HepG2 (cell line): Measurements from ENCODE around the gene CCDC85C. TPM values are rescaled to one million over a fixed set of nuclear protein-coding genes. Genes with fewer than 3 reads are reported as not detected.

Source experiments
- ATAC-seq: fragments of 200-7000 bp; cut with Tn5 transposase; 3 replicates; pipeline ENCODE4 v1.9.1; 2020; ENCODE audit warnings: mild to moderate bottlenecking, moderate library complexity
- BruUV-seq: library from RNA; stranded (reverse); fragments of 400-500 nt; replicated peaks from 2 replicates; lab custom pipeline; 2021; lab: Mats Ljungman, UMichigan
- CTCF ChIA-PET: fragments of 300-600 bp; formaldehyde crosslinking; extraction: SDS; loops from one replicate; lab custom pipeline; 2021; ENCODE audit warnings: low total read pairs, inconsistent platforms, low intra/inter-chr PET ratio; lab: Yijun Ruan, JAX
- POLR2A ChIA-PET: fragments of 350-600 bp; sonication (Branson Sonifier 250); formaldehyde crosslinking; loops from one replicate; lab custom pipeline; 2020; ENCODE audit warnings: antibody characterized with exemption, inconsistent platforms; lab: Yijun Ruan, JAX
- DNase-seq: peaks from one replicate; pipeline ENCODE4 v3.0.0-alpha.2; 2015; ENCODE audit warnings: low spot score
- FAIRE-seq: peaks from 3 replicates; lab custom pipeline; 2011; peaks lifted over from hg19 to GRCh38; lab: Jason Lieb, UNC
- H2AFZ ChIP-seq: one replicate; pipeline ENCODE4 v1.6.1; 2011; ENCODE audit warnings: low read length, inconsistent platforms
- H3K27ac ChIP-seq: fragments of 300-600 bp; 3 replicates; pipeline ENCODE4 v1.8.0; 2011; ENCODE audit warnings: mixed run types, mild to moderate bottlenecking, mixed read lengths, low read length, inconsistent platforms; ENCODE audit not compliant: insufficient read depth; ENCODE audit errors: extremely low read length
- H3K27me3 ChIP-seq, 2 experiments: fragments of 200-600 bp in 1 of 2; 2 replicates in 1 of 2; 3 replicates in 1 of 2; pipeline versions ENCODE4 v1.6.0 to v1.8.0; 2011; ENCODE audit warnings: low read length in 2 of 2, mild to moderate bottlenecking in 2 of 2, moderate library complexity in 2 of 2, inconsistent platforms in 1 of 2; ENCODE audit not compliant: insufficient read depth in 2 of 2, control insufficient read depth in 1 of 2
- H3K36me3 ChIP-seq, 2 experiments: fragments of 200-600 bp in 1 of 2; replicated peaks in 1 of 2; 2 replicates in 1 of 2; 3 replicates in 1 of 2; pipeline versions ENCODE4 v1.5.1 to v1.8.0; 2011; ENCODE audit warnings: low read length in 2 of 2, inconsistent platforms in 1 of 2; ENCODE audit not compliant: insufficient read depth in 2 of 2, control insufficient read depth in 1 of 2
- H3K4me1 ChIP-seq: 2 replicates; pipeline ENCODE4 v1.5.1; 2012; ENCODE audit warnings: low read length, inconsistent platforms; ENCODE audit not compliant: insufficient read depth
- H3K4me2 ChIP-seq: 2 replicates; pipeline ENCODE4 v1.6.0; 2011; ENCODE audit warnings: low read depth, low read length, inconsistent platforms
- H3K4me3 ChIP-seq, 3 experiments: fragments of 200-600 bp in 1 of 3; sonication (generic), shearing (Covaris generic) in 1 of 3; replicated peaks in 1 of 3; 2 replicates each; pipeline ENCODE4 v1.5.1; 2011 to 2016; ENCODE audit warnings: low read length in 3 of 3, inconsistent platforms in 2 of 3, low read depth in 2 of 3, mild to moderate bottlenecking in 2 of 3, control low read depth in 1 of 3, mixed read lengths in 1 of 3; ENCODE audit not compliant: insufficient read depth in 1 of 3
- H3K79me2 ChIP-seq: one replicate; pipeline ENCODE4 v1.6.1; 2011; ENCODE audit warnings: low read length, inconsistent platforms; ENCODE audit not compliant: insufficient read depth
- H3K9ac ChIP-seq: 2 replicates; pipeline ENCODE4 v1.6.0; 2011; ENCODE audit warnings: mild to moderate bottlenecking, low read depth, low read length, inconsistent platforms; ENCODE audit not compliant: insufficient read depth
- H3K9me3 ChIP-seq: 2 replicates; pipeline ENCODE4 v1.5.1; 2012; ENCODE audit warnings: mild to moderate bottlenecking, low read length
- H4K20me1 ChIP-seq: 2 replicates; pipeline ENCODE4 v1.6.0; 2011; ENCODE audit warnings: inconsistent platforms, mild to moderate bottlenecking, low read length, moderate library complexity; ENCODE audit not compliant: insufficient read depth
- BCL6 ChIP-seq: IDR thresholded peaks from 2 replicates; pipeline ENCODE4 v1.6.1; 2016; ENCODE audit warnings: missing genetic modification reagents, missing compliant biosample characterization
- CEBPG ChIP-seq: IDR thresholded peaks from 2 replicates; pipeline ENCODE4 v1.6.1; 2016
- CENPX ChIP-seq: sonication (generic); formaldehyde crosslinking; IDR thresholded peaks from 2 replicates; pipeline ENCODE4 v1.9.0; 2021; ENCODE audit warnings: mild to moderate bottlenecking, missing genetic modification reagents, moderate library complexity
- HDAC2 ChIP-seq: sonication (generic); formaldehyde crosslinking; IDR thresholded peaks from 2 replicates; pipeline ENCODE4 v1.4.0; 2020; ENCODE audit warnings: missing genetic modification reagents
- HNF4G ChIP-seq, 2 experiments: sonication (generic) in 1 of 2; formaldehyde crosslinking in 1 of 2; IDR thresholded peaks; 2 replicates each; pipeline versions ENCODE4 v1.4.0 to v1.6.1; 2011 to 2020; ENCODE audit warnings: borderline replicate concordance in 2 of 2, low read depth in 2 of 2, mild to moderate bottlenecking in 2 of 2, low read length in 1 of 2, missing genetic modification reagents in 1 of 2, moderate library complexity in 1 of 2
- HNRNPLL ChIP-seq: fragments of 200-400 bp; formaldehyde crosslinking; IDR thresholded peaks from 2 replicates; pipeline ENCODE4 v1.6.1; 2017; ENCODE audit warnings: mild to moderate bottlenecking, low read depth, low read length; ENCODE audit not compliant: poor library complexity, severe bottlenecking
- JARID2 ChIP-seq: sonication (generic); formaldehyde crosslinking; IDR thresholded peaks from 2 replicates; pipeline ENCODE4 v1.8.1; 2023; ENCODE audit warnings: missing genetic modification reagents, inconsistent platforms; ENCODE audit not compliant: insufficient replicate concordance
- NRL ChIP-seq: sonication (generic); formaldehyde crosslinking; IDR thresholded peaks from 2 replicates; pipeline ENCODE4 v1.5.0; 2020; ENCODE audit warnings: missing genetic modification reagents, mild to moderate bottlenecking, moderate library complexity, borderline replicate concordance
- ZFP82 ChIP-seq: sonication (generic); formaldehyde crosslinking; IDR thresholded peaks from 2 replicates; pipeline ENCODE4 v1.5.1; 2020; ENCODE audit warnings: mild to moderate bottlenecking, missing genetic modification reagents, borderline replicate concordance
- ZNF33B ChIP-seq: sonication (generic); formaldehyde crosslinking; IDR thresholded peaks from 2 replicates; pipeline ENCODE4 v1.5.1; 2020; ENCODE audit warnings: mild to moderate bottlenecking, missing genetic modification reagents
- ZNF83 ChIP-seq: sonication (generic); formaldehyde crosslinking; IDR thresholded peaks from 2 replicates; pipeline ENCODE4 v1.4.0; 2020; ENCODE audit warnings: missing genetic modification reagents, mild to moderate bottlenecking, borderline replicate concordance
- WGBS: methylation state at CpG from one replicate; pipeline ENCODE4 v1.1.6; 2017; ENCODE audit warnings: low lambda C conversion rate; 5-methylcytosine and 5-hydroxymethylcytosine counted together
- in situ Hi-C: cut with HindIII; loops from 2 replicates; pipeline ENCODE4 v1.10.0; 2017; ENCODE audit warnings: low pct_unique_long_range_greater_than_20kb; ENCODE audit not compliant: extremely low pct_ligation_motif_present
- intact Hi-C: fragments of 100-400 bp; cut with micrococcal nuclease; formaldehyde crosslinking; loops from one replicate; pipeline ENCODE4 v1.10.0; 2022; ENCODE audit not compliant: unreplicated experiment
- polyA plus RNA-seq, 8 experiments: library from polyadenylated mRNA; depleted of rRNA in 3 of 8; stranded (reverse) in 7 of 8; unstranded in 1 of 8; fragments of >200 nt; fragmentation: Illumina TruSeq in 4 of 8; extraction: Trizol in 4 of 8; gene quantifications; 2 replicates each; pipeline versions ENCODE4 v1.2.1 to v1.2.3, GENCODE V29; 2011 to 2016; ENCODE audit warnings: low read depth in 4 of 8, missing spikeins in 1 of 8, mixed read lengths in 1 of 8; ENCODE audit not compliant: insufficient read depth in 1 of 8
- total RNA-seq, 5 experiments: library from RNA; depleted of rRNA; stranded (reverse); fragments of >200 nt; fragmentation: Illumina TruSeq; extraction: Trizol; gene quantifications; 2 replicates each; pipeline ENCODE4 v1.2.3, GENCODE V29; 2016; ENCODE audit warnings: low read depth in 1 of 5

The CCDC85C gene
- total and polyA plus RNA-seq, 2 of the 13 experiments (the other 11 are each of a cell fraction or from before 2014, with no cell fraction given), result 18.8 to 43.8 TPM

DNA sequence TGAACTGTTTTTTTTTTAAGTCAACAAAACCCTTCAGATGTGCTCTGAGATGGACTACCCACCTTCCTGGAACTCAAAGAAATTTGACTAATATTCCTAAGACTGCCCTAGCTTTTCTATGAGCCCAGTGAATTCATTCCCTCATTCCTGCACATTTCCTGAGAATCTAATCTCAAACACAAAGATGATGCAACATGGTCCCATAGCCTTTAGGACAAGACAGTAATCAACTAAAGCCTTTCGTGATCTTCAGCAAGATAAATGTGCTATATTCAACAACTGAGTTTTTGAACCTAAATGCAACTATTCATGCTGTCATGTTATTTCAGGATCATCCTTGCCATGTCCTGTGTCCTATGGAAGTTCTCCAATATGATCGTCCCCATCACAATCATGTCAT lies 128.3 kb downstream of the CCDC85C start (continued):
- TF ChIP-seq CEBPG (CRISPR knock-in tag) (peak; percentile 78), ZNF33B (CRISPR knock-in tag) (no peak), JARID2 (CRISPR knock-in tag) (no peak), HDAC2 (CRISPR knock-in tag) (no peak), ZFP82 (no peak)

DNA sequence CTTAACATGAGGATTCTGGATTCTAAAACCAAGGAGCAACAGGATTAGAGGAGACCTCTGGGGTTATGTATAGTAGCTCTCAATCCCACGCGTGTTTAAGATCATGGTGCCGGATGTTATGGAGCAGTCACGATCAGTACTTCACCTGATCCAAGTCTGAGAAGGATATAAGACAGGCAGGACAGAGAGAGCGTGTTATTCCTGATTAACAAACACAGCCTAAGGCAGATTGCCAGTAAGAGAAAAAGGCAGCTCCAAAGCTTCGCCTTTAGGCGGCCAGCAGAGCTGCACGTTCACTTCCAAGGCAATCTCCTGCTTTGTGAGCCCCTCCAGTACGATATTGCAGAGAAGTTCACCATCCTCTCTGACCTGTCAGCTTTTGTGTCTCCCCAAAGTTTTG lies 128.8 kb downstream of the CCDC85C start:
- H3K36me3 ChIP-seq, result no peaks in the 10 kb centered on the region
- ChIA-PET POLR2A (no interaction called here), CTCF (no interaction called here)
- DNase-seq (no peak), ATAC-seq (peak; percentile 26; the same call in 1 of the 3 replicates), FAIRE-seq (peak; percentile 26)
- no peak overlapping the region for H3K9ac ChIP-seq
- in situ Hi-C loops, result no loop called here
- TF ChIP-seq ZNF83 (0 out of 2 replicates have a peak, but pooled peaks have one; percentile 75), CENPX (CRISPR knock-in tag) (no peak)
- H3K4me3 ChIP-seq, result no peak overlapping the region
- peaks cover 36% of the 10 kb centered on the region for H3K4me1 ChIP-seq
- peak overlapping the region; percentile 15; the same call in 1 of the 2 replicates for H3K4me2 ChIP-seq
- no peaks in the 10 kb centered on the region; a peak in 1 of 5 replicates for H3K27me3 ChIP-seq
- 89% methylated on average over 9 of the region's 9 CpGs for WGBS
- peaks cover 100% of the 10 kb centered on the region for H3K79me2 ChIP-seq
- no peaks in the 10 kb centered on the region for H3K9me3 ChIP-seq
- intact Hi-C loops, result loop anchor here (5.0 kb wide), 1 partner anchor 578 kb away; no protein-coding TSS in a partner anchor
- peaks cover 18% of the 10 kb centered on the region for H4K20me1 ChIP-seq
- H2AFZ ChIP-seq, result no peak overlapping the region
- no TSS peak for BruUV-seq
- peak overlapping the region; percentile 31 for H3K27ac ChIP-seq

DNA sequence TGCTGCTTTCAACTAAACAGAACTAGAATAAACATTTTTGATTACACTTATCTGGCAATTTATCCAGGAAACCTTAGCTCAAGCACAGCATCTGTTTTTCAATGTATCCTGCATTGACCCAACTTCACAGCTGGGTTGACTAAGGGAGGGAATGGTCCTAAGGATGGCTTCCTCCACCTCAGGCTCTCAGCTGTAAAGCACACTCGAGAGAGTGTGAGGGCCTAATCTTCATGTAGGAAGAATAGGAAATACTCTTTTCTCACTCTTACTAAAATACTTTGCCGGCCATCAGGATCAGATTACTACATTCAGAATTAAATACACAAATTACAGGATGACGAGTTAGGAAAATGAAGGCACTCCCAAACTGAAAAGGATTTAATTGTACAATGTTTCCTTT lies 130.5 kb downstream of the CCDC85C start:
- intact Hi-C loops, result no loop called here
- Histone ChIP-seq H3K79me2 (peaks cover 94% of the 10 kb centered on the region), H2AFZ (no peak overlapping the region), H4K20me1 (peaks cover 4% of the 10 kb centered on the region; the same call in 1 of the 2 replicates), H3K4me1 (peaks cover 43% of the 10 kb centered on the region)
- no peak for DNase-seq
- 93% methylated on average over 3 of the region's 3 CpGs for WGBS
- BruUV-seq, result no TSS peak
- TF ChIP-seq HNF4G (IDR thresholded peaks at IDR 0.05; ENCODE audit: borderline replicate concordance, low read depth, low read length) (no peak), HNF4G (CRISPR knock-in tag; IDR thresholded peaks at IDR 0.05; ENCODE audit: borderline replicate concordance, low read depth) (no peak), BCL6 (CRISPR knock-in tag) (no peak), NRL (no peak), HNRNPLL (no peak)
- TF ChIP-seq, all 625 proteins: peak for 0
- POLR2A ChIA-PET, result no interaction called here
- H3K9me3 ChIP-seq, result no peaks in the 10 kb centered on the region
- FAIRE-seq (no peak), ATAC-seq (no peak)
- CTCF ChIA-PET, result no interaction called here
- H3K4me3 ChIP-seq, result no peak overlapping the region
- H3K27me3 ChIP-seq, result no peaks in the 10 kb centered on the region
- H3K9ac ChIP-seq, result no peak overlapping the region
- in situ Hi-C loops, result no loop called here
- H3K27ac ChIP-seq, result no peak overlapping the region
- H3K4me2 ChIP-seq, result no peak overlapping the region
- H3K36me3 ChIP-seq, result no peaks in the 10 kb centered on the region
